Neutrophil (primary cell): ENCODE data around the gene SETDB2.

Experiments
- H3K27ac ChIP-seq: fragments of 200-600 bp; sonication (generic); 2 replicates; pipeline ENCODE4 v1.5.1; 2016; ENCODE audit warnings: mild to moderate bottlenecking, moderate library complexity
- H3K27me3 ChIP-seq: fragments of 200-600 bp; sonication (generic); 2 replicates; pipeline ENCODE4 v1.6.0; 2016; ENCODE audit warnings: mild to moderate bottlenecking
- H3K36me3 ChIP-seq: fragments of 200-600 bp; sonication (generic); 2 replicates; pipeline ENCODE4 v1.5.1; 2017
- H3K4me1 ChIP-seq, 2 experiments: fragments of 200-600 bp in 1 of 2; sonication (generic) in 1 of 2; 1 replicate in 1 of 2; 2 replicates in 1 of 2; pipeline versions ENCODE4 v1.5.1 to v1.6.1; 2013 to 2016; ENCODE audit warnings: low read depth in 1 of 2, low read length in 1 of 2, mild to moderate bottlenecking in 1 of 2, moderate library complexity in 1 of 2; ENCODE audit not compliant: control insufficient read depth in 1 of 2, insufficient read depth in 1 of 2
- H3K4me3 ChIP-seq, 2 experiments: fragments of 200-600 bp in 1 of 2; sonication (generic) in 1 of 2; 1 replicate in 1 of 2; 2 replicates in 1 of 2; pipeline ENCODE4 v1.5.1; 2013 to 2016; ENCODE audit warnings: low read depth in 1 of 2, low read length in 1 of 2, mild to moderate bottlenecking in 1 of 2, moderate library complexity in 1 of 2
- H3K9me3 ChIP-seq: fragments of 200-600 bp; sonication (generic); 2 replicates; pipeline ENCODE4 v1.5.1; 2016
- CTCF ChIP-seq: fragments of 200-600 bp; sonication (generic); IDR thresholded peaks from 2 replicates; pipeline ENCODE4 v1.5.1; 2016; ENCODE audit warnings: antibody characterized with exemption

Gene SETDB2

GRCh38 chr13:49403996-49404702 lies 39.9 kb upstream of the SETDB2 start:
- Histone ChIP-seq H3K27ac (no peak overlapping the region), H3K4me1 (peaks cover 6 to 10% of the 10 kb centered on the region in 2 experiments), H3K36me3 (no peaks in the 10 kb centered on the region), H3K27me3 (no peaks in the 10 kb centered on the region), H3K9me3 (no peaks in the 10 kb centered on the region), H3K4me3 (no peak overlapping the region)
- TF ChIP-seq CTCF = no peak

GRCh38 chr13:49404703-49405020 lies 39.4 kb upstream of the SETDB2 start:
- no peaks in the 10 kb centered on the region for H3K27me3 ChIP-seq
- no peaks in the 10 kb centered on the region for H3K9me3 ChIP-seq
- TF ChIP-seq CTCF = no peak
- no peak overlapping the region for H3K4me3 ChIP-seq
- H3K27ac ChIP-seq = no peak overlapping the region
- no peaks in the 10 kb centered on the region for H3K36me3 ChIP-seq
- peaks cover 6 to 10% of the 10 kb centered on the region in 2 experiments for H3K4me1 ChIP-seq

- TF ChIP-seq CTCF = no peak
These were observed 37.0 kb upstream of the SETDB2 start for GRCh38 chr13:49407068-49407467.

GRCh38 chr13:49407936-49408335 lies 36.1 kb upstream of the SETDB2 start:
- H3K36me3 ChIP-seq = no peaks in the 10 kb centered on the region
- no peaks in the 10 kb centered on the region for H3K9me3 ChIP-seq
- TF ChIP-seq CTCF = no peak
- H3K27me3 ChIP-seq = no peaks in the 10 kb centered on the region
- no peak overlapping the region for H3K4me3 ChIP-seq
- no peak overlapping the region for H3K27ac ChIP-seq
- H3K4me1 ChIP-seq = no peaks in the 10 kb centered on the region

More at GRCh38 chr13:49407068-49407467, 37.0 kb upstream of the SETDB2 start:
- Histone ChIP-seq H3K4me1 (no peaks in the 10 kb centered on the region), H3K27ac (no peak overlapping the region), H3K27me3 (no peaks in the 10 kb centered on the region), H3K4me3 (no peak overlapping the region), H3K9me3 (no peaks in the 10 kb centered on the region), H3K36me3 (no peaks in the 10 kb centered on the region)

- no peak for TF ChIP-seq CTCF
- no peaks in the 10 kb centered on the region for H3K4me1 ChIP-seq
- no peak overlapping the region for H3K27ac ChIP-seq
- no peaks in the 10 kb centered on the region for H3K36me3 ChIP-seq
- no peaks in the 10 kb centered on the region for H3K9me3 ChIP-seq
- H3K27me3 ChIP-seq = no peaks in the 10 kb centered on the region
- no peak overlapping the region for H3K4me3 ChIP-seq
These were observed 35.1 kb upstream of the SETDB2 start for GRCh38 chr13:49409008-49409407.

- Histone ChIP-seq H3K36me3 (no peaks in the 10 kb centered on the region), H3K9me3 (no peaks in the 10 kb centered on the region), H3K27me3 (no peaks in the 10 kb centered on the region), H3K27ac (no peak overlapping the region), H3K4me1 (no peaks in the 10 kb centered on the region), H3K4me3 (no peak overlapping the region)
- TF ChIP-seq CTCF = no peak
These were observed 34.1 kb upstream of the SETDB2 start for GRCh38 chr13:49410006-49410405.
